DMS53 (cell line): Measurements from ENCODE around the gene SLC45A1.

ENCODE experiments used
- DNase-seq: peaks from one replicate; lab custom pipeline; 2025; lab: John Stamatoyannopoulos, UW

The SLC45A1 gene

DNA sequence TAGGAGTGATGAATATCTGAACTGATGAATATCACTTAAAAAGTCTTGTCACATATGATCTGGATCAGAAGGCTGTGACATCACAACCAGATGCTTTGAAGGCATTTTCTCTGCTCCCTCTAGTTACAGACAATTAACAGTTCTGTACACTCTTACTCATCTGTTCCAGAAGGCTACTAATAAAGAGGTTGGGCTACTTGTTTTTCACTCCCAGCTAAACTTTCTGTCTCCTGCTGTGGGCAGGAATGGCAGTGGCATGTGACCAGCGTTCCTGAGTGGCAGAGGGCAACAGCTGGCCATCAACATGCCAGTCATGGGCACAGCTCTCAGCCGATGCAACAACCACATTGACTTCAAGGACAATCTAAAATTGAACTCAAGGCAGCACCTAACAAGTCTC, 66.7 kb downstream of the SLC45A1 start:
- DNase-seq, result no peak

DNA sequence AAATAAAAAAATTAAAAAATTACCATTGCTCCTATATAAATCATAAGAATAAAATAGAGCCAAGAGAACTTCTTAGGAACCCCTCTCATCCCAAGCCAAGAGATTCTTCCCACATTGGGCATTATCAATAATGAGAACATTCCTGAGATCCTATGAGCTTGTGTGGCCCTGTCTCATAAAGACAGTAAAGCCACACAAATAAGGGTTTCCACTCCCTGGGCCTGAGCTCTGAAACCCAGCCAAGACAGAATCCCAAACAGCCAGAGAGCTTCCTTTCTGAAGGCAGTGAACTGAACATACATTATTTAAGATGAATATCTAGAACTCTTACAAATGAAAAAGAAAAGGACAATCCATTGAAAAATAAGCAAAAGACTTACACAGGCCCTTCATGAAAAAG, 68.3 kb downstream of the SLC45A1 start:
- no peak for DNase-seq

DNA sequence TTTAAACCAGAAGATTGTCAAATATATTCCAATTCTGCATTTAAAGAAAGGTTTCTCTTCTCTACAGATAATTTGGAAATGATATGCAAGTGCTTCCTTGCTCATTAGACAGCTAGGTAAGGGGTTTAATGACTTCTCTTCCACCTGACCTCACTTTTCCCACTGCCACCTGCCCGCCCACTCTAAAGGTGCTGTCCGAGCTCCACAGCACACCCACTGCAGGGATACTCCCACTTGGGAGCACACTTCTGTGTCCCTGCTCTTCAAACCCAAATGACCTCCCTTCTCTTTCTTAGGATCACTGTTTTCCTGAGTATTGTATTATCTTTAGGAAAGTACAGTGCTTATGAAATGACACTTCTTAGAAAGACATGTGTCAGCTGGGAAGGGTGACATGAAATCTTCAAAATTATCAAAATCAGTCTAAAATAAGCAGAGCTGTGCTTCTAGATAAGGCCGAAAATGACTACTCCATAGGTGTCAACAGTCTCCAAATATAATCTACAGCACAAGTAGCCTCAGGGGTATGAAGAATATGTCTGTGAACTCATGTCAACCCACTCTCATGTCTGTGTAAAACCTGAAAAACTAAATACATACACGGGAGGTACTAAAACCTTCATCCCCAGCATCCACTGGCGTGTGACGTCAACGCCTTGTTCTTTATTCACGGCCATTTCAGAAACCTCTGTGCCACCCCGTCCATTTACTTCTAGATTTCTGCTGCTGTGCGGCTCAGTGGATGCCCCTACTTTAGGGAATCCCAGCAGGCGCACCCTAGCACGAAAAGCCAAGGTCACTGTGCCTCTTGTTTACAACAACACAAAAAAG, 71.0 kb downstream of the SLC45A1 start:
- no peak for DNase-seq

DNA sequence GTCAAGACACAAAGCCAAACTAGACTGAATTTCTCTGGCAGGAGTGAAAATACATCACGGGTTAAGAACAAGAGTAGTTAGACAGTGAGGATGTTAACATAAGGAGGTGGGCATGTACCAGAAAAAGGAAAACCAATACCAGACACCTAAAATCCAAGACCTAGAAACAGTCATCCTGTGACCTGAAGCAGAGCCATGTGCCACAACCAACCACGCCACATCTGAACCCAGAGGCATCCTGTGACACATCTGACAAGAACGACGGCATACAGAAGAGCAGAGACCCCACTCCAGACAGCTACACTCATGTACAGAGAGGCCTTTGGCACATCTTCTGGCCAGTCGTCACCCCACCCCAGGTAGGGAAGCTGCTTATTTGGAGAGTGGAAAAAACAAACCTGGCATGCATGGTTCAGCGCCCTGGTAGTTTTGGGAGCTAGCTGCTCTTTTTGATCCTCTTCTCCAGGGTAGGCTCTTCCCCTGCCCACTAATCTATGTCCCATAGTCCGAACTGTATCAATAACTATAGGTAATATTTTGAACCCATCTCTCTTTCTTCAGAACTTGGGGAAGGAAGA, 72.1 kb downstream of the SLC45A1 start:
- DNase-seq, result no peak

DNA sequence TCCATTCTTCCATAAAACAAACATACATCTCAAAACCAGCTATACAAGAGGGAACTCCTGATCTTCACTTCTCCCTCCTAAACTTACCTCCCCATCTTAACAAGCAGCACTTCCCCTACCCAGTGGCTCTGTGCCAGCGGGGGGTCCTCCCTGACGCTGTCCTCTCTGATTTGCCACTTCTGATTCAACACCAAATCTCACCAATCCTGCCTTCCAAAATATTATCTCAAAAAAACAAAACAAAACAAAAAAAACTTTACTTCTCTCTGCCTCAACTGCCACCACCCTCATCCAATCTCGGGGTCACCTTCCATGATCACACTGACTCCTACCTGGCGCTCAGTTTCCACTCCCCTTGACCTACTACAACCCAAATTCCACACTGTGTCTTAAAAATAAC, 72.8 kb downstream of the SLC45A1 start:
- DNase-seq, result no peak

DNA sequence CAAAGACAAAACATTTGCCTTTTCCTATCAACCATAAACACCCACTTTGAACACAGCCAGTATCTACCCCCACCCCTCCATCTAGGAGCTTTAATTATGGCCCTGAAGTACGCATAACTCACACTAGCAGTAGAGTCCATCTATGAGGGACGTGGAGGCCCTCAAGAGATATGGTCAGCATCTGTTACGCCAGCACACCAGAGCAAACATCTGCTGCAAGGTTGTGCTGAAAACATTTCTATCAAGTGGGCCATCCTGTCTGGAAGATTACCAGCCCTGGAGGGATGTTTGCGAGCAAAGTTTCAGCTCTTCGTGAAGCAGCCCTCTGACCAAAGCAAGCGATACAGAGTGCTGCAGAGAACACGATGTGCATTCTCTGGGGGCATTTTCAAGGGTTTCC, 74.6 kb downstream of the SLC45A1 start:
- DNase-seq, result no peak
